Measurements from ENCODE around the gene ADARB1.

GRCh38 chr21:45243603-45244002, 169.2 kb downstream of the ADARB1 start:
- no peak for TF ChIP-seq EP300 (IDR thresholded peaks at IDR 0.05)
- TF ChIP-seq CTCF (IDR thresholded peaks at IDR 0.05): no peak

Data from tibial nerve (tissue), 4 donors.